Spinal cord (tissue), 10 donors: ENCODE data around the gene ANKRD6. TPM values are rescaled to one million over a fixed set of nuclear protein-coding genes. Genes with fewer than 3 reads are reported as not detected.
"Not testable (repeated sequence)": the region's sequence is repeated elsewhere in the genome, so short reads cannot be mapped to it uniquely, and the experiment has no call there.

ENCODE experiments used
- DNase-seq, 6 donors: peaks; one replicate each; pipeline versions ENCODE4 v3.0.0 to v3.0.0-alpha.2; 2013 to 2015; ENCODE audit warnings: low spot score in 6 of 6, low read depth in 4 of 6
- H3K27ac ChIP-seq: one replicate; pipeline ENCODE4 v1.5.1; 2013; ENCODE audit warnings: low read depth, low read length, control low read depth
- H3K27me3 ChIP-seq: one replicate; pipeline ENCODE4 v1.6.1; 2013; ENCODE audit warnings: low read length; ENCODE audit not compliant: control insufficient read depth, insufficient read depth
- H3K36me3 ChIP-seq: one replicate; pipeline ENCODE4 v1.6.1; 2013; ENCODE audit warnings: low read length; ENCODE audit not compliant: control insufficient read depth, insufficient read depth
- H3K4me1 ChIP-seq: one replicate; pipeline ENCODE4 v1.6.1; 2013; ENCODE audit warnings: low read length; ENCODE audit not compliant: control insufficient read depth, insufficient read depth
- H3K4me3 ChIP-seq: one replicate; pipeline ENCODE4 v1.5.1; 2013; ENCODE audit warnings: low read depth, low read length, control low read depth
- H3K9me3 ChIP-seq: one replicate; pipeline ENCODE4 v1.6.1; 2013; ENCODE audit warnings: low read length; ENCODE audit not compliant: control insufficient read depth, insufficient read depth
- WGBS: methylation state at CpG from one replicate; pipeline ENCODE4 v1.1.5; 2013; ENCODE audit warnings: missing lambda C conversion rate; ENCODE audit not compliant: insufficient coverage; 5-methylcytosine and 5-hydroxymethylcytosine counted together
- long read RNA-seq, 4 donors: transcript quantifications; one replicate each; lab custom pipeline, GENCODE V29; 2026
- polyA plus RNA-seq, 2 donors: library from polyadenylated mRNA; unstranded; fragments of 120-200 nt; gene quantifications; one replicate each; pipeline ENCODE4 v1.2.1, GENCODE V29; 2013; ENCODE audit not compliant: insufficient read length in 2 of 2
- total RNA-seq, 2 donors: library from RNA; depleted of rRNA in 1 of 2; stranded (reverse); fragments of 120-200 nt in 1 of 2; fragments of >200 nt in 1 of 2; gene quantifications; one replicate each; pipeline versions ENCODE4 v1.2.3 to v1.2.4, GENCODE V29; 2013 to 2014
- donor health status: healthy.

The ANKRD6 gene
- total RNA-seq (10 to 100 TPM; 44.5 to 48.6 TPM), polyA plus RNA-seq (10 to 100 TPM; 57.2 to 68.3 TPM)
- long read RNA-seq, donor 1, full-length matches to known transcripts = 6 of 71 reads
- long read RNA-seq, donor 1, partial matches to known transcripts = 5 of 71 reads
- long read RNA-seq, donor 1, other reads (novel, unspliced or antisense) = 60 of 71 reads
- long read RNA-seq, donor 2, full-length matches to known transcripts = 2 of 22 reads
- long read RNA-seq, donor 2, partial matches to known transcripts = 0 of 22 reads
- long read RNA-seq, donor 2, other reads (novel, unspliced or antisense) = 20 of 22 reads
- long read RNA-seq, donor 3, partial matches to known transcripts = 10 of 11 reads
- long read RNA-seq, donor 3, other reads (novel, unspliced or antisense) = 0 of 11 reads
- long read RNA-seq, donor 4, transcript ANKRD6-217 (2 exons, 534 nt) = major isoform, 5 of 5 reads
- long read RNA-seq, donor 4, partial matches to known transcripts = 0 of 5 reads
- long read RNA-seq, donor 4, other reads (novel, unspliced or antisense) = 0 of 5 reads

DNA sequence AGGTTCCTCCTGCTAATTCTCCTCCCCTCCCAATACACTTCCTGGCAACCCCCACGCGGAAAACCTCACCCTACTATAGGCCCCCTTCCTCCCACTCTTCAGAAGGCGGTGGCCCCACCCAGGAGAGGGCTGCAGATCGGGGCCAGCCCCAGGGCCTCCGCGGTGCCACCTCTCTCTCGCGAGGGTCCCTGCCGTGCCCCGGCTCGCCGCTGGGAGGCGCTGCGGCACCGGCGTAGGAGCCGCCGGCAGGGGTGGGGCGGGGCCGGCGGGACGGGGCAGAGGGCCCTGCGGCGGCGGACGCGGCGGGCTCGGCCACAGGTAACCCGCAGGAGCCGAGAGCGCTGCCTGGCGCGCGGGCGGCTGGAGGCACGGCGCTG is at the start of gene ANKRD6:
TSS of gene ANKRD6 (plus strand) at position 278 of the 377 bp plus-strand sequence. CDS start 133,825 bp downstream, outside the sequence.
- H3K27ac ChIP-seq = no peak within 1 kb of the TSS
- peaks cover 16% of the 10 kb centered on the region for H3K4me1 ChIP-seq
- H3K36me3 ChIP-seq = no peaks in the 10 kb centered on the region
- H3K4me3 ChIP-seq = peak within 1 kb of the TSS; percentile 58
- H3K9me3 ChIP-seq = no peaks in the 10 kb centered on the region
- WGBS = under 1% methylated on average over 38 of the region's 38 CpGs
- peak in 2 of 6 donors; percentile 83 to 86 for DNase-seq
- no peaks in the 10 kb centered on the region for H3K27me3 ChIP-seq

DNA sequence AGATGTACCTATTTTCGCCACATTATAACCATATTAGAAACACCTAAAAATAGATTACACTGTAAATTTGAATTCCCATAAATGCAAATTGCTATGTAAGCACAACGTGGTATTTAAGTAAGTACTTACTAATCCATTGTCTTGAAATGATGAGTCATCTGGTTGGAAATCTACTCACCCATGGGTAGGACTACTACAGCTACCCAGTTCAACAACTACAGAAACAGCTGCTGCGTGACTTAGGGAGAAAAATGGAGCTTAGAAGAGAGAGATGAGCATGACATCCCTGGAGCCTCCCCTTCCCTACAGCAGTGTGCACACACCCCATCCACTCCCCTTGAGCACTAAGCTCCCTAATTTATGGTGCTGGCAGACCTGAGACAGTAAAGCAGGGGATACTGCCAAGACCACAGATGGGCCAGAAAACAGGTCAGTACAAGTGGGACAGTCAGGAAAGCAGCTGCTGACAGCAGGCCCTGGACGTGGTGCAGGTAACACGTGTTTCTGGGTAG is 47.7 kb upstream of the ANKRD6 start:
- no peak overlapping the region for H3K4me3 ChIP-seq
- H3K27ac ChIP-seq = peak overlapping the region; percentile 33
- no CpG with 5 or more reads among the region's 5 CpGs for WGBS
- H3K36me3 ChIP-seq = peaks cover 4% of the 10 kb centered on the region
- peak in 3 of 6 donors; percentile 46 to 75 (median 66) for DNase-seq
- no peaks in the 10 kb centered on the region for H3K27me3 ChIP-seq
- peaks cover 19% of the 10 kb centered on the region for H3K4me1 ChIP-seq
- H3K9me3 ChIP-seq = no peaks in the 10 kb centered on the region

DNA sequence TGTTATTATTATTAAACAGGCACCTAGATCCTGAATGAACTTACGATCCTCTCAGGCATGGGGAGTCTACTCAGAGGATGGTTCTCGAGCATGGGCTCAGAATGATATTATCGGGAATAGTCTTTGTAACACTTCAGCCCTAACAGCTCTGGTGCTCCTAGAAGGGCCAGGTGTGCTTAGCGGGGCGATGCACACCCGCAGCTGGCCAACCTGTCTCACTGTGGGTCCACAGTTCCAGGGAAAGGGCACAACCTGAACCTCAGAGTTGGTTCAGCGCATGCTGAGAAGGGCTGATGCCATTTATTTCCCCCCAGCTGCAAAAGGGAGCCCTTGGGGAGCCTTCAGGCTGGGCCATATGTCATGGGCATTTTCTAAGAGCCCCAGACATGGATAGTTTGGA is 47.1 kb upstream of the ANKRD6 start:
- WGBS = 95% methylated on average over 7 of the region's 7 CpGs
- H3K4me1 ChIP-seq = peaks cover 19% of the 10 kb centered on the region
- H3K36me3 ChIP-seq = peaks cover 4% of the 10 kb centered on the region
- H3K4me3 ChIP-seq = no peak overlapping the region
- DNase-seq = no peak
- H3K27ac ChIP-seq = no peak overlapping the region
- H3K27me3 ChIP-seq = no peaks in the 10 kb centered on the region
- H3K9me3 ChIP-seq = no peaks in the 10 kb centered on the region

DNA sequence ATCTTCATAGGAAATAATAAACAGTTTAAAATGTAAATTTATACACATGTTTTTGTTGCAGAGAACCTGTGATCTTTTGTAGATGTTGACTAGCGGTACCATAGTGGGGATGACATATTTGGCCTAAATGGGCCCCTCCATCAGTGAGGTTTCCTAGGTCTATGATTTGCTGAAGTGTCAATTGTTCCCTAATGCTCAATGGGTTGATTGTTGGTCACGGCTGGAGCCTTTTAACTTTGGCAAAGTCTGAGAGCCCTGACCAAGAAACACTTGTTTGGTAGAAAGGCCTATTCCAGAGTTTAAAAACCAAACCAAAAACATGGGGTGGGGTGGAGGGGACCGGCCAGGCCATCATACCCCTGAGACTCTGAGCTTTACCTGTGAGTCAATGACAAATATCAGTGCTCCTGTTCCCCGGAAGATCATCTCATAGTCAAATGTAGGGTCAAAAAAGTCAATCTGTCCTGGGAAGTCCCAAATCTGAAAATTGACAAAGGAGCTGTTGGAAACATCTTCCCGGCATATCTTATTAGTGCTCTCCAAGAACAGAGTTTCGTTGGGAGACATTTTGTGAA is 45.9 kb upstream of the ANKRD6 start:
- H3K4me1 ChIP-seq = peaks cover 19% of the 10 kb centered on the region
- H3K27ac ChIP-seq = no peak overlapping the region
- H3K9me3 ChIP-seq = no peaks in the 10 kb centered on the region
- H3K36me3 ChIP-seq = peaks cover 4% of the 10 kb centered on the region
- H3K4me3 ChIP-seq = no peak overlapping the region
- DNase-seq = no peak
- no peaks in the 10 kb centered on the region for H3K27me3 ChIP-seq
- 90% methylated on average over 5 of the region's 6 CpGs for WGBS

DNA sequence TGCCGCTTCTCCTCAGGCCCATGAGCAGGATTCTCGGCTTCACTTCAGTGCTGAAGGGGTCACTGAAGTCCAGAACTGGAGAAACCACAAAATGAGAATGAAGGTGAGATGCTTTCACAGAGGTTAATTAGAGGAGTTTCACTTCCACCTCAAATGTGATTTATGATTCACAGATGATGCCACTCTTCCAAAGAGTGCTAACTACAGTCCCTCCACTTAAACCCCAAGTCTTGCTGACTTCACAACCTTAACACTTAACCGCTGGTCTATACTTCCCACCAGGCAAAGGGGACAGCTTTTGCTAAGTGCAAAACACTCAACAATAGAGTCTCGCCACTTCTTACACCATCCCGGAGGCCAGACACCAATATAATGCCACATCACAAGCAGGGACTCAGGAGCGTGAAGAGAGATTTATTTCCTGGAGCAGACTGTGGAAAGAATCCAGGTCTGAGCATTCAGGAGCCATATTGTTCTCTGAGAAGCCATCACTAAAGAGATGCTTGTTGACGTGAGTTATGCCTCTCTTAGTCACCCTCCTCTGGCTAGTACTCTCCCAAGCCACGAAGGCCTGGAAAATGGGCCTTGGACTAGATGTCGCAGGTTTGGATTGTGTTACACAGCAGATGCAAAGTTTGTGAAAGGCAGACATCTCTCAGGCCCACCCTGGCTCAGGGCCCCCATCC is 45.3 kb upstream of the ANKRD6 start:
- no peaks in the 10 kb centered on the region for H3K9me3 ChIP-seq
- no peaks in the 10 kb centered on the region for H3K27me3 ChIP-seq
- H3K36me3 ChIP-seq = peaks cover 4% of the 10 kb centered on the region
- peak in 1 of 6 donors; percentile 42 for DNase-seq
- WGBS = 73% methylated on average over 4 of the region's 9 CpGs
- no peak overlapping the region for H3K27ac ChIP-seq
- H3K4me1 ChIP-seq = peaks cover 19% of the 10 kb centered on the region
- no peak overlapping the region for H3K4me3 ChIP-seq

DNA sequence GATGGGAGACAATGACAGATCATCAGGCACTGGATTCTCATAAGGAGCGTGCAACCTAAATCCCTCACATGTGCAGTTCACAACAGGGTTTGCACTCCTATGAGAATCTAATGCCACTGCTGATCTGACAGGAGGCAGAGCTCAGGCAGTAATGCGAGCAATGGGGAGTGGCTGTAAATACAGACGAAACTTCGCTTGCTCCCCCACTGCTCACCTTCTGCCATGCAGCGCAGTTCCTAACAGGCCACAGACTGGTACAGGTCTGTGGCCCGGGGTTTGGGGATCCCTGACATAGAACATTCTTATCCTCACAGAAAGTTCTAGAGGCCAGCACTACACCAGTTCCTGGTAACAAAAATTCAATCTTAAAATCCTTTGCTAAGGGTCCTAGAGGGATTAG is 44.1 kb upstream of the ANKRD6 start:
- DNase-seq = no peak
- Histone ChIP-seq H3K9me3 (peaks cover 1% of the 10 kb centered on the region), H3K4me3 (no peak overlapping the region), H3K4me1 (peaks cover 19% of the 10 kb centered on the region), H3K27ac (no peak overlapping the region), H3K27me3 (no peaks in the 10 kb centered on the region), H3K36me3 (peaks cover 4% of the 10 kb centered on the region)
- WGBS = 66% methylated on average over 6 of the region's 6 CpGs

DNA sequence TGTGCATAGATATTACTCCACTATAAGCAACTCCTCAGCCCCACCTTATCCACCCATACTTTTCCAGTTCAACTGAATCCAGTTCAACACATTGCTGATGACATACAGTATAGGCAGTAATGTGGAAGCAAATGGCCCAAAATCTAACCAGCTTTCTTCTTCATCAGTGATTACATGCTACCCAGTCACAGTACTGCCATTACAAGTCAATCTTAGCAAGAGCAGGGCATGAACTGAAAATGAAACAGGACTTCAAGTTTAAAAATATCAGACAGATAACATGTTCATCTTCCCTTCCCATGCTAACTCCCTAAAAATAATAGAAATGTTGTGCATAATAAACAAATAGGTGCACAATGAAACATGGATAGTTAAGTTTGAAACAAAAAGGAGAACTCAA is 40.1 kb upstream of the ANKRD6 start:
- H3K27ac ChIP-seq = no peak overlapping the region
- no peak for DNase-seq
- H3K36me3 ChIP-seq = no peaks in the 10 kb centered on the region
- no peak overlapping the region for H3K4me3 ChIP-seq
- H3K27me3 ChIP-seq = no peaks in the 10 kb centered on the region
- peaks cover 2% of the 10 kb centered on the region for H3K9me3 ChIP-seq
- H3K4me1 ChIP-seq = peaks cover 3% of the 10 kb centered on the region

DNA sequence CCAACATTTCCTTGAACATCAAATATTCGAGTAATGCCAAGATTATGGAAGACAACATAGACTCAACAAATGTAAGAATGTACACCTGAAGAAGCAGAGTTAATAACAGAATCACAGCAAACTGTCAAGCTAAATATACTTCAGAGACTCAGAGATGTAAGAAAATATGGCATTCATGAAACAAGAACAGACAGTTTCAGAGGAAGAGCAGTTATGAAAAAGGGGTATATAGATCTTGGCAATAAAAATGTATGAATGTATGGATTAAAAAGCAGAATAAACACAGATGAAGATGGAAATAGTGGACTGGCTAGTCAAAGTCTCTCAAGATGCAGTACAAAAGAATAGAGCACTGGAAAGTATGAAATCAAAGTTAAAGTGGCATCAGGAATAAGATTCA is 39.3 kb upstream of the ANKRD6 start:
- no peaks in the 10 kb centered on the region for H3K36me3 ChIP-seq
- H3K27ac ChIP-seq = no peak overlapping the region
- H3K27me3 ChIP-seq = no peaks in the 10 kb centered on the region
- no peak overlapping the region for H3K4me3 ChIP-seq
- no CpG with 5 or more reads among the region's 1 CpG for WGBS
- no peak for DNase-seq
- H3K4me1 ChIP-seq = no peaks in the 10 kb centered on the region
- peaks cover 2% of the 10 kb centered on the region for H3K9me3 ChIP-seq

DNA sequence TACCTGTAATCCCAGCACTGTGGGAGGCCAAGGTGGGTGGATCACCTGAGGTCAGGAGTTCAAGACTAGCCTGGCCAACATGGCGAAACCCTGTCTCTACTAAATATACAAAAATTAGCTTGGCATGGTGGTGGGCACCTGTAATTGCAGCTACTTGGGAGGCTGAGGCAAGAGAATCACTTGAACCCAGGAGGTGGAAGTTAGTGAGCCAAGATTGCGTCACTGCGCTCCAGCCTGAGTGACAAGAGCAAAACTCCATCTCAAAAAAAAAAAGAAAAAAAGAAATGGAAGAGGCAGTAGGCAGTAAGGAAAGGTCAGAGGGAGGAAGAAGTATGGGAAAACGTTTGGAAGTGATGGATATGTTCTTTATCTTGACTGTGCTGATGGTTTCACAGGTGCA is 35.1 kb upstream of the ANKRD6 start:
- 88% methylated on average over 1 of the region's 4 CpGs for WGBS
- not testable (repeated sequence) for H3K27me3 ChIP-seq, H3K4me3 ChIP-seq, H3K36me3 ChIP-seq, DNase-seq, H3K9me3 ChIP-seq, H3K27ac ChIP-seq
- H3K4me1 ChIP-seq = peaks cover 10% of the 10 kb centered on the region
